PC-3 (cell line): ENCODE measurements around the gene REC8. TPM values are rescaled to one million over a fixed set of nuclear protein-coding genes. Genes with fewer than 3 reads are reported as not detected.

Source experiments
- ATAC-seq: fragments of 200-7000 bp; cut with Tn5 transposase; 2 replicates; pipeline ENCODE4 v1.9.1; 2020; ENCODE audit warnings: mild to moderate bottlenecking, moderate library complexity
- BruUV-seq: library from RNA; stranded (reverse); fragments of 400-500 nt; replicated peaks from 2 replicates; lab custom pipeline; 2021; lab: Mats Ljungman, UMichigan
- CTCF ChIA-PET: fragments of 300-600 bp; sonication (Branson Sonifier 250); formaldehyde crosslinking; loops from one replicate; lab custom pipeline; 2022; ENCODE audit warnings: antibody characterized with exemption; lab: Charles Lee
- POLR2A ChIA-PET: fragments of 300-600 bp; sonication (Branson Sonifier 250); formaldehyde crosslinking; loops from one replicate; lab custom pipeline; 2022; ENCODE audit warnings: antibody characterized with exemption; ENCODE audit not compliant: unreplicated experiment; lab: Charles Lee
- DNase-seq: peaks from one replicate; pipeline ENCODE4 v3.0.0-alpha.2; 2015
- H2AFZ ChIP-seq: fragments of 300-600 bp; sonication (generic); 2 replicates; pipeline ENCODE4 v1.6.0; 2016; ENCODE audit warnings: antibody characterized with exemption, low read length
- H3F3A ChIP-seq: fragments of 300-600 bp; sonication (generic); one replicate; pipeline ENCODE4 v1.6.0; 2017; ENCODE audit warnings: antibody characterized with exemption, low read length, control low read depth, mild to moderate bottlenecking; ENCODE audit not compliant: unreplicated experiment
- H3K27ac ChIP-seq: fragments of 300-600 bp; sonication (generic); 2 replicates; pipeline ENCODE4 v1.5.1; 2016; ENCODE audit warnings: mild to moderate bottlenecking, low read length
- H3K27me3 ChIP-seq: fragments of 300-600 bp; sonication (generic); 2 replicates; pipeline ENCODE4 v1.6.1; 2016; ENCODE audit warnings: low read length, mixed read lengths
- H3K36me3 ChIP-seq: fragments of 300-600 bp; sonication (generic); 2 replicates; pipeline ENCODE4 v1.6.1; 2016; ENCODE audit warnings: low read depth, mixed run types, low read length, mixed read lengths
- H3K4me1 ChIP-seq: fragments of 300-600 bp; sonication (generic); 2 replicates; pipeline ENCODE4 v1.5.1; 2016; ENCODE audit warnings: low read length; ENCODE audit not compliant: insufficient read depth
- H3K4me2 ChIP-seq: fragments of 300-600 bp; sonication (generic); 2 replicates; pipeline ENCODE4 v1.6.0; 2016; ENCODE audit warnings: low read length
- H3K4me3 ChIP-seq: fragments of 300-600 bp; sonication (generic); 2 replicates; pipeline ENCODE4 v1.5.1; 2016; ENCODE audit warnings: mild to moderate bottlenecking, low read length, mixed read lengths
- H3K79me2 ChIP-seq: fragments of 300-600 bp; sonication (generic); 2 replicates; pipeline ENCODE4 v1.6.1; 2017; ENCODE audit warnings: low read length, mixed read lengths
- H3K9ac ChIP-seq: fragments of 300-600 bp; sonication (generic); 2 replicates; pipeline ENCODE4 v1.6.0; 2016; ENCODE audit warnings: mild to moderate bottlenecking, low read length
- H3K9me2 ChIP-seq: fragments of 300-600 bp; sonication (generic); replicated peaks from 2 replicates; pipeline ENCODE4 v1.6.1; 2016; ENCODE audit warnings: mixed run types, low read length, mixed read lengths
- H3K9me3 ChIP-seq: fragments of 300-600 bp; sonication (generic); 2 replicates; pipeline ENCODE4 v1.6.1; 2016; ENCODE audit warnings: low read length, mixed read lengths
- H4K20me1 ChIP-seq: fragments of 300-600 bp; sonication (generic); 2 replicates; pipeline ENCODE4 v1.6.1; 2016; ENCODE audit warnings: low read length, mixed read lengths
- EZH2 ChIP-seq: fragments of 300-600 bp; sonication (generic); IDR thresholded peaks from one replicate; pipeline ENCODE4 v1.6.1; 2017; ENCODE audit warnings: antibody characterized with exemption, mild to moderate bottlenecking, low read length; ENCODE audit not compliant: unreplicated experiment
- EZH2phosphoT487 ChIP-seq: fragments of 300-600 bp; sonication (generic); IDR thresholded peaks from 2 replicates; pipeline ENCODE4 v1.6.1; 2018; ENCODE audit warnings: mild to moderate bottlenecking, antibody characterized with exemption, low read length, borderline replicate concordance
- intact Hi-C: fragments of 100-400 bp; cut with micrococcal nuclease; formaldehyde crosslinking; loops from 2 replicates; pipeline ENCODE4 v1.9.0; 2023
- total RNA-seq: library from RNA; depleted of rRNA; stranded (reverse); fragments of >200 nt; gene quantifications from 2 replicates; pipeline ENCODE4 v1.2.3, GENCODE V29; 2014
- TF ChIP-seq, protein P1 (sequence below): fragments of 300-600 bp; sonication (generic); conservative IDR thresholded peaks from 2 replicates; pipeline ENCODE4 v1.5.1; 2017; ENCODE audit warnings: antibody characterized with exemption, low read depth, mild to moderate bottlenecking, low read length

REC8 gene
- total RNA-seq, 1 experiment from 2014 or later = 1.9 TPM

DNA sequence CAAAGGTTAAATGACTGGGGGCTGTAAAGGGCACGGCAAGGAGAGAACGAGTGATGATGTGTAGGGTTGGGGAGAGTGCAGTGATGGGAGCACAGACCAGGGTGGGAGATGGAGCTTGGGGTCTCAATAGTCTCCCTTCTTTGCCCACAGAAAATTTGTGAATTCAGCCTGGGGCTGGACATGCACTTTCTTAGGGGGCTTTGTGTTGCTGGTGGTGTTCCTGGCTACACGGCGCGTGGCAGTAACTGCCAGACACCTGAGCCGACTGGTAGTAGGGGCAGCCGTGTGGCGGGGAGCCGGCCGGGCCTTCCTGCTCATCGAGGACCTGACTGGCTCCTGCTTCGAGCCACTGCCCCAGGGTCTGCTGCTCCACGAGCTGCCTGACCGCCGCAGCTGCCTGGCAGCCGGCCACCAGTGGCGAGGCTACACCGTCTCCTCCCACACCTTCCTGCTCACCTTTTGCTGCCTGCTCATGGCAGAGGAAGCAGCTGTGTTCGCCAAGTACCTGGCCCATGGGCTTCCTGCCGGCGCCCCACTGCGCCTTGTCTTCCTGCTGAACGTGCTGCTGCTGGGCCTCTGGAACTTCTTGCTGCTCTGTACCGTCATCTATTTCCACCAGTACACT lies 39.7 kb upstream of the REC8 start:
- Histone ChIP-seq H4K20me1 (no peaks in the 10 kb centered on the region), H3K9me3 (no peaks in the 10 kb centered on the region), H3K9me2 (no peaks in the 10 kb centered on the region), H3K4me3 (no peak overlapping the region), H3F3A (no peaks in the 10 kb centered on the region), H3K4me1 (peaks cover 13% of the 10 kb centered on the region), H3K4me2 (no peak overlapping the region), H2AFZ (no peak overlapping the region), H3K36me3 (no peaks in the 10 kb centered on the region), H3K9ac (no peak overlapping the region), H3K27me3 (no peaks in the 10 kb centered on the region), H3K27ac (no peak overlapping the region), H3K79me2 (peaks cover 6% of the 10 kb centered on the region; the same call in 1 of the 2 replicates)
- no TSS peak for BruUV-seq
- POLR2A ChIA-PET = no interaction called here
- no peak for ATAC-seq
- no peak for DNase-seq
- CTCF ChIA-PET = no interaction called here
- intact Hi-C loops = no loop called here
- TF ChIP-seq, protein P1, sequence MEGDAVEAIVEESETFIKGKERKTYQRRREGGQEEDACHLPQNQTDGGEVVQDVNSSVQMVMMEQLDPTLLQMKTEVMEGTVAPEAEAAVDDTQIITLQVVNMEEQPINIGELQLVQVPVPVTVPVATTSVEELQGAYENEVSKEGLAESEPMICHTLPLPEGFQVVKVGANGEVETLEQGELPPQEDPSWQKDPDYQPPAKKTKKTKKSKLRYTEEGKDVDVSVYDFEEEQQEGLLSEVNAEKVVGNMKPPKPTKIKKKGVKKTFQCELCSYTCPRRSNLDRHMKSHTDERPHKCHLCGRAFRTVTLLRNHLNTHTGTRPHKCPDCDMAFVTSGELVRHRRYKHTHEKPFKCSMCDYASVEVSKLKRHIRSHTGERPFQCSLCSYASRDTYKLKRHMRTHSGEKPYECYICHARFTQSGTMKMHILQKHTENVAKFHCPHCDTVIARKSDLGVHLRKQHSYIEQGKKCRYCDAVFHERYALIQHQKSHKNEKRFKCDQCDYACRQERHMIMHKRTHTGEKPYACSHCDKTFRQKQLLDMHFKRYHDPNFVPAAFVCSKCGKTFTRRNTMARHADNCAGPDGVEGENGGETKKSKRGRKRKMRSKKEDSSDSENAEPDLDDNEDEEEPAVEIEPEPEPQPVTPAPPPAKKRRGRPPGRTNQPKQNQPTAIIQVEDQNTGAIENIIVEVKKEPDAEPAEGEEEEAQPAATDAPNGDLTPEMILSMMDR = no peak
- TF ChIP-seq EZH2 = no peak
- TF ChIP-seq EZH2phosphoT487 = no peak

GRCh38 chr14:24132976-24133375 lies 38.9 kb upstream of the REC8 start:
- Histone ChIP-seq H3K27ac (no peak overlapping the region), H3K4me2 (no peak overlapping the region), H3F3A (no peaks in the 10 kb centered on the region), H3K27me3 (no peaks in the 10 kb centered on the region), H3K9me2 (no peaks in the 10 kb centered on the region), H4K20me1 (no peaks in the 10 kb centered on the region), H3K9ac (no peak overlapping the region), H2AFZ (no peak overlapping the region), H3K4me3 (no peak overlapping the region), H3K79me2 (peaks cover 6% of the 10 kb centered on the region; the same call in 1 of the 2 replicates), H3K9me3 (no peaks in the 10 kb centered on the region), H3K36me3 (peaks cover 3% of the 10 kb centered on the region; the same call in 1 of the 2 replicates), H3K4me1 (peaks cover 14% of the 10 kb centered on the region)
- no peak for ATAC-seq
- intact Hi-C loops = no loop called here
- TF ChIP-seq, protein P1 = no peak
- no peak for TF ChIP-seq EZH2
- no TSS peak for BruUV-seq
- POLR2A ChIA-PET = no interaction called here
- no peak for DNase-seq
- CTCF ChIA-PET = no interaction called here

GRCh38 chr14:24133735-24134134 lies 38.1 kb upstream of the REC8 start:
- ChIA-PET CTCF (interaction anchor here (0.7 to 1.0 kb wide), 2 partner anchors 32 to 75 kb away, joined by 3 to 6 read pairs; no protein-coding TSS in a partner anchor), POLR2A (no interaction called here)
- H3K36me3 ChIP-seq = peaks cover 11% of the 10 kb centered on the region; the same call in 1 of the 2 replicates
- no peak overlapping the region for H3K9ac ChIP-seq
- no peaks in the 10 kb centered on the region for H3F3A ChIP-seq
- peaks cover 14% of the 10 kb centered on the region for H3K4me1 ChIP-seq
- intact Hi-C loops = no loop called here
- no peak for TF ChIP-seq EZH2phosphoT487
- no TSS peak for BruUV-seq
- H3K27ac ChIP-seq = no peak overlapping the region
- H4K20me1 ChIP-seq = no peaks in the 10 kb centered on the region
- H3K4me3 ChIP-seq = no peak overlapping the region
- H3K79me2 ChIP-seq = peaks cover 13% of the 10 kb centered on the region
- no peaks in the 10 kb centered on the region for H3K9me3 ChIP-seq
- no peak overlapping the region for H3K4me2 ChIP-seq
- H3K27me3 ChIP-seq = no peaks in the 10 kb centered on the region
- H2AFZ ChIP-seq = no peak overlapping the region
- no peaks in the 10 kb centered on the region for H3K9me2 ChIP-seq
- ATAC-seq (no peak), DNase-seq (no peak)
